ENCODE measurements around the gene PRDM7.

- no peak for TF ChIP-seq CTCF (IDR thresholded peaks at IDR 0.05)
- no peak for TF ChIP-seq ZFP36 (IDR thresholded peaks at IDR 0.05; ENCODE audit: borderline replicate concordance, partially characterized antibody)
- no peak for TF ChIP-seq NR3C1 (IDR thresholded peaks at IDR 0.05)
- TF ChIP-seq PBX3 (IDR thresholded peaks at IDR 0.05), result no peak
- no peak for TF ChIP-seq POLR2A (IDR thresholded peaks at IDR 0.05; ENCODE audit: low read length)
- no peak for TF ChIP-seq MAZ (IDR thresholded peaks at IDR 0.05; ENCODE audit: borderline replicate concordance, low read depth, low read length)
- no peak for TF ChIP-seq EP300 (IDR thresholded peaks at IDR 0.05)
- no peak for TF ChIP-seq CEBPB (IDR thresholded peaks at IDR 0.05)
These were observed 67.8 kb downstream of the PRDM7 start for GRCh38 chr16:90009172-90009899.
